GM12873 (cell line): Measurements from ENCODE around the gene ABLIM1.

ENCODE experiments used
- CTCF ChIP-seq: IDR thresholded peaks from 2 replicates; pipeline ENCODE4 v1.5.1; 2012; ENCODE audit warnings: low read depth, mild to moderate bottlenecking, moderate library complexity, low read length, control low read depth; ENCODE audit not compliant: insufficient read depth; ENCODE audit errors: missing control alignments

ABLIM1 gene

DNA sequence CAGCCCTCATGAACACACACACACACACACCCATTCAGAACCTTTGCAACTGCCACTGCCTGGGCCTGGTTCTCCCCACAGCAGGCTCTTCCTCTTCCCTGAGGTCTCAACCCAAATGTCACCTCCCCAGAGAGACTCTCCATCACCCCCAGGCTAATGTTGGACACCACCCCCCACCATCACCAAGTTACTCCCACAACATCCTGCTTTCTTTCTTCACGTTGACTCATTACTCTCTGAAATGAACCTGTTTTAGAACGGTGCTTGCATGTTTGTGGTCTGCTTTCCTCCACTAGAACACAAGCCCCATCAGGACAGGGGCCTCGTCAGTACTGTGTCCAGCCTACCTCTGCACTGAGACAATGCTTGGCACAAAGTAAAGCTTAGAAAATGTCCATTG lies 269.8 kb downstream of the ABLIM1 start:
- TF ChIP-seq CTCF = no peak

DNA sequence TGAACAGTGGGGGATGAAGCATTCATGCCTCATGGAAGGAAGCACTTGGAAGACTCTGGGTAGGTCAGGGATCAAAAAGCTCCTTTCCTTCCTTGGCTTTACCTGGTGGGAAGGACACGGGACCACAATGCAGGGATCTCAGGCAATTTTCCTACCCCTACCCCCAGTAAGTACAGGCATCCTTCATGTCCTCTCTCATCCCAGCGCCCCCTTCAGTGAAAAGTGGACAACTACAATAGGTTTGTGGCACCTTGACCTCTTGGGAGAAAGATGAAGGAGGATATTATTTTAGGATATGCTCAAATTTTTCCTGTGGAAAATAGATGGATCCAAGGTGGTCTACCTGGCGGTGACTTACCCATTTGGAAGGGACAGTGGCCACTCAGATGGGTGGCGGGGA lies 270.3 kb downstream of the ABLIM1 start:
- TF ChIP-seq CTCF = peak; percentile 23

DNA sequence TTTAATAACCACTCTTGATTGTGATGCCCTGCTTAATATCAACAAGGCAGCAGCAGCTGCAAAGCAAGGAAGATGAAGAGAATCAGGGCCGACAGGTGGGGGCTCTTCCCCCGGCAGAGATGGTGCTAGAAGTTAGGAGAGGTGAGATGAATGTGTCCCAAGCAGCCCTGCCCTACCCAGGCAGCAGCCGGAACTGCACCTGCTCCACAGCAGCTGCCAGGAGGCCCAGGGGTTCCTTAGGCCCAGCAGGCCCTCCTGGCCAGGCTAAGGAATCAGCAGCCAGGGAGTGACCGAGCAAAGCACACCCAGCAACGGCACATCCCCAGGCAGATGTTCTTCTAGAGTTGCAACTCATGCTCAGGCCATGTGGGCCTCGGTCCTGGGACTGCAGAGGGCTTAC lies 271.6 kb downstream of the ABLIM1 start:
- TF ChIP-seq CTCF = peak; percentile 18

DNA sequence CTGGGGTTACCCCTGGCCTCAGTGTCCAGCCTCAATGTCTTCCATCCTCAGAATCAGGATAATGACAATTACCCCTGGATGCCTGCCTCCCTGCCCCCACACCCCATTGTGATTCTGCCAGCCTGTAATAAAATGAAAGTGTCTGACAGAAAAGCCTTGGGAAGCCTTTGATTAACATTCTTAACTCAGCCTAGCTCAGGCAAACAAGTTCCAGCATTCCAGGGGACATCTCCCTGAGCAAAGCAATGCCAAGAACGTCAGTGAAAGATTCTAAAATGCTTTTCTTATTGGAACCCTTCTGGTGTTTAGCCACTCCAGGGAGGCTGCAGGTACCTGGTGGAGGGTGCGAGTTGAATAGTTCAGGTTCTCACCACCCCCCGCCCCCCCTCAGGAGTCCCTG lies 272.5 kb downstream of the ABLIM1 start:
- no peak for TF ChIP-seq CTCF

- no peak for TF ChIP-seq CTCF
These were observed 273.5 kb downstream of the ABLIM1 start for GRCh38 chr10:114384601-114385000.

- TF ChIP-seq CTCF = no peak
These were observed 273.9 kb downstream of the ABLIM1 start for GRCh38 chr10:114384181-114384580.
